Right cardiac atrium (tissue), 5 donors: ENCODE measurements around the gene SLC27A5. TPM values are rescaled to one million over a fixed set of nuclear protein-coding genes. Genes with fewer than 3 reads are reported as not detected.

Experiments used
- ATAC-seq, 2 donors: fragments of 200-7000 bp; cut with Tn5 transposase; one replicate each; pipeline versions ENCODE4 v1.8.0 to v1.9.1; 2020; ENCODE audit warnings: moderate library complexity in 2 of 2, mild to moderate bottlenecking in 1 of 2
- DNase-seq, 3 donors: peaks; one replicate each; pipeline ENCODE4 v3.0.0-alpha.2; 2020
- H3K27ac ChIP-seq: one replicate; pipeline ENCODE4 v1.5.1; 2013; ENCODE audit warnings: mild to moderate bottlenecking, low read length, control low read depth, moderate library complexity
- H3K27me3 ChIP-seq: one replicate; pipeline ENCODE4 v1.6.1; 2013; ENCODE audit not compliant: control insufficient read depth, insufficient read depth
- H3K4me1 ChIP-seq: one replicate; pipeline ENCODE4 v1.6.1; 2013; ENCODE audit warnings: low read length; ENCODE audit not compliant: control insufficient read depth, insufficient read depth
- H3K4me3 ChIP-seq: one replicate; pipeline ENCODE4 v1.5.1; 2013; ENCODE audit warnings: low read length, control low read depth
- H3K9me3 ChIP-seq: one replicate; pipeline ENCODE4 v1.6.1; 2013; ENCODE audit warnings: low read length; ENCODE audit not compliant: control insufficient read depth
- WGBS: extraction: QIAGEN DNeasy Blood & Tissue Kit; methylation state at CpG from one replicate; pipeline ENCODE4 v1.1.7; 2013; 5-methylcytosine and 5-hydroxymethylcytosine counted together
- intact Hi-C, 4 donors: fragments of 100-400 bp; cut with DNase I; formaldehyde crosslinking; loops; one replicate each; pipeline versions ENCODE4 v1.11.0 to v1.14.0; 2022 to 2023
- polyA plus RNA-seq: library from polyadenylated mRNA; stranded (reverse); fragments of 200-250 nt; gene quantifications from one replicate; pipeline ENCODE4 v1.2.3, GENCODE V29; 2013
- total RNA-seq, 4 donors: library from RNA; stranded (reverse); fragmentation: NEBNext Ultra II Directional; extraction: Animal tissue kit (Norgen Biotek cat#: 25700); gene quantifications; one replicate each; pipeline ENCODE4 v1.2.1, GENCODE V29; 2021
- donor health status: healthy with polysubstance abuse.
- donor health status: DM: no; HTN: yes; CAD: no.
- donor health status: DM: no; HTN: no; CAD: no.
- donor health status: DM: no; HTN: yes; CAD: no; lungs with severe emphysema.
- donor health status: DM: yes; HTN: yes; CAD: no.

SLC27A5 gene
- total and polyA plus RNA-seq, 5 donors, result 5.3 to 8.1 (median 7.6) TPM

- WGBS, result 11% methylated on average over 22 of the region's 22 CpGs
- no peak for ATAC-seq
- peaks cover 3% of the 10 kb centered on the region for H3K4me1 ChIP-seq
- no peaks in the 10 kb centered on the region for H3K27me3 ChIP-seq
- intact Hi-C loops, result no loop called here
- H3K9me3 ChIP-seq, result no peaks in the 10 kb centered on the region
- DNase-seq, result peak in 2 of 3 donors; percentile 63 to 71
- peak overlapping the region; percentile 80 for H3K27ac ChIP-seq
- H3K4me3 ChIP-seq, result peak overlapping the region; percentile 45
These were observed 6.7 kb upstream of the SLC27A5 start for GRCh38 chr19:58518256-58519086.

GRCh38 chr19:58516964-58517833 lies 5.4 kb upstream of the SLC27A5 start:
- WGBS, result 88% methylated on average over 65 of the region's 65 CpGs
- peak in 2 of 3 donors; percentile 59 to 70 for DNase-seq
- ATAC-seq, result no peak

DNA sequence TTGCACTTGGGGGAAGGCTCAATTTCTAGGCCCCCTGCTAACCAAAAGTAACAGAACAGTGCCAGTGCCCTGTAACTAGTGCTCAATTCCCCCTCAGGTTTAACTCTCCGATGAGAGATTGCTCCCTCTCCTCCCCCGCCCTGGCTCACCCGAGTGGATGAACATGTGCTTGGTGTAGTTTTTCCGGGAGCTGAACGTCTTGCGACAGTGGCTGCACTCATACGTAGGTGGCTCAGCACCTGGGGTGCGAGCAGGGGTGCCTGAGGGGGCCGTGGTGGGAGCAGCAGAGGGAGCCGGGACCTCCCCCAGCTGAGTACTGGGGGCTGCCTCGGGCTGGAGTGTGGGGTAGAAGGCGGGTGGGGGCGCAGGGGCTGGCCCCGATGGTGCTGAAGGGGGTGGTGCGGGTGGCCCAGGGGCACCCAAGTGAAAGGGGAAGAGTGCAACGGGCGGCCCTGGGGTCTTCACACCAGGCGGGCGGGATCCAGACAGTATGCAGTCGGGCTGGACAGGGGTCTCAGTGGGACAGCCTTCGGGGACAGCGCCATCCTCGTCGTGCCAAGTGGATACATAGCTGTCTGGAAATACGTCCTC lies 4.5 kb upstream of the SLC27A5 start:
- Histone ChIP-seq H3K27me3 (no peaks in the 10 kb centered on the region), H3K4me3 (no peak overlapping the region), H3K27ac (no peak overlapping the region), H3K4me1 (peaks cover 3% of the 10 kb centered on the region), H3K9me3 (no peaks in the 10 kb centered on the region)
- ATAC-seq (no peak), DNase-seq (no peak)
- 89% methylated on average over 25 of the region's 25 CpGs for WGBS
- intact Hi-C loops, result no loop called here

More at GRCh38 chr19:58516964-58517833, 5.4 kb upstream of the SLC27A5 start:
- Histone ChIP-seq H3K27me3 (no peaks in the 10 kb centered on the region), H3K9me3 (no peaks in the 10 kb centered on the region), H3K27ac (no peak overlapping the region), H3K4me3 (no peak overlapping the region), H3K4me1 (peaks cover 3% of the 10 kb centered on the region)
- intact Hi-C loops, result no loop called here

DNA sequence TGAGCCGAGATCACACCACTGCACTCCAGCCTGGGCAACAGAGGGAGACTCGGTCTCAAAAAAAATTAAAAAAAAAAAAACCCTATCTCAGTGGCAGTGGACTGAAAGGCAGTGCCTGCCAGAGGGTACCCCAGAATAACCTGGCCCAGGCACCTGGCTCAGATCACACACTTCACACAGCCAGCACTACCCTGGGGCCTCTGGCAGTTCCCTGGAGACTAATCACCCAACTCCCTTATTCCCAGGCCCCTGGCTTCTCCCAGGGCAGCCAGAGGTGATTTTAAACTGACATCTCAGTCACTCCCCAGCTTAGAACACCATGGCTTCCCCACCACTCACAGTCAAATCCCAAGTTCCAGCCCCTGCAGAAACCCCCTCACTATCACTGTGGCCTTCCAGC lies 3.5 kb upstream of the SLC27A5 start:
- DNase-seq (no peak), ATAC-seq (no peak)
- no peaks in the 10 kb centered on the region for H3K9me3 ChIP-seq
- H3K4me3 ChIP-seq, result no peak overlapping the region
- 92% methylated on average over 2 of the region's 2 CpGs for WGBS
- H3K4me1 ChIP-seq, result peaks cover 3% of the 10 kb centered on the region
- intact Hi-C loops, result no loop called here
- no peak overlapping the region for H3K27ac ChIP-seq
- no peaks in the 10 kb centered on the region for H3K27me3 ChIP-seq

GRCh38 chr19:58514564-58515022 lies 2.8 kb upstream of the SLC27A5 start:
- no peaks in the 10 kb centered on the region for H3K27me3 ChIP-seq
- intact Hi-C loops, result no loop called here
- H3K27ac ChIP-seq, result no peak overlapping the region
- H3K4me1 ChIP-seq, result peaks cover 3% of the 10 kb centered on the region
- DNase-seq (no peak), ATAC-seq (no peak)
- 73% methylated on average over 3 of the region's 3 CpGs for WGBS
- no peaks in the 10 kb centered on the region for H3K9me3 ChIP-seq
- H3K4me3 ChIP-seq, result no peak overlapping the region

DNA sequence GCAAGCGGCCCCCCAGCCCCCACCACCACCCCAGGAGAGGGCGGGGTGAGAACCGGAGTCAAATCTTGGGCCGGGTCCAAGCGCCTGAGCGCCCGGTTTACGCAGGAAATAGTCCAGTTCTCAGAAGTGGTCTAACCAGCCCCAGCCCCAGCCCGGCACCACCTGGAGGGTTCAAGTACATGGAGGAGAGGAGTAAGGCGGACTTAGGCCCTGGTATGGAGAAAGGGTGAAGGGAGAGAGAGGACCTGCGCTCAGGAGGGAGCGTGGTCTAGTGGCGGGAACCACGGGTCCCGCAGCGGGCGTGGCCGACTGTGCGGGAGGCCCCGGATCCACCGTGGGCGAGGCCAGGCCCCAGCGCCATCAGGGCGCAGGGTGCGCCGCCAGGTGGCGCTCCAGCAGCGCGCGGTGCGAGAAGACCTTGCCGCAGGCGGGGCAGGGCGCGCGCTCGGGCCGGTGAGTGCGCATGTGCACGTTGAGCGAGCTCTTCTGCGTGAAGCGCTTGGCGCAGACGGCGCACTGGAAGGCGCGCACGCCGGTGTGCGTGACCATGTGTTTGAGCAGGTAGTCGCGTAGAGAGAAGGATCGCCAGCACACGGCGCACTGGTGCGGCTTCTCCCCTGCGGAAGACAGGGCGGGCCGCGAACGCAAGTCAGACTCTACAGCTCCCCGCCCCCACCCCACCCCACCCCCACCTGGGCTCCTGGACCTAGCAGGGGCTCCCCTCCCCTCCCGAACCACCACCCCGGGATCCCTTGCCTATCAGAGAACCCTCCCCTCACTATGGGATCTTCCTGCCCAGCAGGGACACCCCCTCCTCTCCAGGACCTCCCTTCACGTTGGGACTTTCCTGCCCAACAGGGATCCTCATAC lies 2.1 kb upstream of the SLC27A5 start:
- intact Hi-C loops, result no loop called here
- ATAC-seq (peak; percentile 86 to 89), DNase-seq (peak; percentile 92 to 96 (median 96))
- Histone ChIP-seq H3K4me1 (peaks cover 3% of the 10 kb centered on the region), H3K27ac (no peak overlapping the region), H3K4me3 (no peak overlapping the region), H3K9me3 (no peaks in the 10 kb centered on the region), H3K27me3 (no peaks in the 10 kb centered on the region)
- WGBS, result 24% methylated on average over 66 of the region's 66 CpGs

DNA sequence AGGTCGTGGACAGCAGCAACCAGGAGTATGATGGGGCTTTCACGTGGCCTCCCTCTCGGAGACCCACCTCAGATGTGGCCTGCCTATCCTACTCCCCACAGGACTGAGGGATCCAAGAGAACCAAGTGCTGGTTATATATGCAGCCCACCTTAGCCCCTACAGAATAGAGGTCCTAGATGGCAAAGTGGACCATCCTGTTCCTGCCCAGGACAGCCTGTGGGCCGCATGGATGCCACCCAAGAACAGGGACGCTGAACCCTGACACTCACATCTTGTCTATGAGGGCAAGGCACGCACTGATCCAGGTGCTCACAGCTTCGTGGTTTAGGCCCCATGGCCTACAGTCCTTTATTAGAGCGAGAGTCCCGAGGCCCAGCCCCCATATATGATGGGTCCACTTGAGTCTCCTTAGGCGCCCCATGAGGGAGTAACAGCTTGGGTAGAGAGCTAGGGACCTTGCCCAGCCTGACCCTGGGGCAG lies 1.5 kb upstream of the SLC27A5 start:
- H3K4me3 ChIP-seq, result no peak overlapping the region
- H3K4me1 ChIP-seq, result peaks cover 3% of the 10 kb centered on the region
- H3K9me3 ChIP-seq, result no peaks in the 10 kb centered on the region
- ATAC-seq (peak in 1 of 2 donors; percentile 8), DNase-seq (no peak)
- no peak overlapping the region for H3K27ac ChIP-seq
- intact Hi-C loops, result no loop called here
- 86% methylated on average over 10 of the region's 10 CpGs for WGBS
- no peaks in the 10 kb centered on the region for H3K27me3 ChIP-seq

DNA sequence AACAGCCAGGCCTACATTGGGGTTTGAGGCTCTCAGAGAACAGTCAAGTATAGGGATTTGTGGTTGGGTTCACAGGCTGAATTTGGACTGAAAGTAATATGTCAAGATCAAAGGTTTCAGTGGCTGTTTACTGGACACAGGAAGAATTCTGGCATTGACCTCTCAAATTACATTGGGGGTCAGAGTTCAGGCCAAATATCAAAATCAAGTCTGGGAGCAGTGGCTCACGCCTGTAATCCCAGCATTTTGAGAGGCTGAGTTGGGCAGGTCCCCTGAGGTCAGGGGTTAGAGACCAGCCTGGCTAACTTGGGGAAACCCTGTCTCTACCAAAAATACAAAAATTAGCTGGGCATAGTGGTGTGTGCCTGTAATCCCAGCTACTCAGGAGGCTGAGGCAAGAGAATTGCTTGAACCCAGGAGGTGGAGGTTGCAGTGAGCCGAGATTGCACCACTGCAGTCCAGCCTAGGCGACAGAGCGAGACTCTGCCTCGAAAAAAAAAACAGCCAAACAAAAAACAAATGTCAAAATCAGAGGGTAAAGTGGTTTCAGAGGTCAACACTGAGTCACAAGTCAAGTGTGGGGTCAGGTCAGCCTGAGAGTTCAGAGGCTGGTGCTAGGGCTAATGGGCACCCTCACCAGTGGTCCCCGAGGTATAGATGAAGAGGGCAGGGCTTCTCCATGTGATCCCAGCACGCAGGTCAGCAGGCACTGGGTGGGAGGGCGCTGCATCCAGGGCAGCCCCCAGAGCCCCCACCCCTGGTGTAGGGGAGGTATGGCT lies 1.5 kb downstream of the SLC27A5 start:
- ATAC-seq (no peak), DNase-seq (peak in 1 of 3 donors; percentile 51)
- Histone ChIP-seq H3K27me3 (no peaks in the 10 kb centered on the region), H3K4me1 (no peaks in the 10 kb centered on the region), H3K27ac (no peak overlapping the region), H3K4me3 (no peak overlapping the region), H3K9me3 (no peaks in the 10 kb centered on the region)
- intact Hi-C loops, result no loop called here
- 83% methylated on average over 8 of the region's 8 CpGs for WGBS

GRCh38 chr19:58509731-58510083 lies 2.1 kb downstream of the SLC27A5 start:
- H3K27ac ChIP-seq, result no peak overlapping the region
- no peak overlapping the region for H3K4me3 ChIP-seq
- WGBS, result 88% methylated on average over 11 of the region's 11 CpGs
- ATAC-seq, result no peak
- no peaks in the 10 kb centered on the region for H3K4me1 ChIP-seq
- no peaks in the 10 kb centered on the region for H3K27me3 ChIP-seq
- H3K9me3 ChIP-seq, result no peaks in the 10 kb centered on the region
- peak in 1 of 3 donors; percentile 17 for DNase-seq
- intact Hi-C loops, result no loop called here
